Right renal pelvis (tissue), 4 donors: ENCODE results near the gene RPL19. TPM values are rescaled to one million over a fixed set of nuclear protein-coding genes. Genes with fewer than 3 reads are reported as not detected.
"Not testable (repeated sequence)": the region's sequence is repeated elsewhere in the genome, so short reads cannot be mapped to it uniquely, and the experiment has no call there.

Experiments used
- DNase-seq, 4 donors: peaks; one replicate each; pipeline ENCODE4 v3.0.0-alpha.2; 2013; ENCODE audit warnings: low read depth in 4 of 4, low spot score in 3 of 4, missing footprints in 1 of 4
- polyA plus RNA-seq, 4 donors: library from polyadenylated mRNA; unstranded; fragments of 120-200 nt; gene quantifications; one replicate each; pipeline ENCODE4 v1.2.1, GENCODE V29; 2013; ENCODE audit not compliant: insufficient read length in 4 of 4

The RPL19 gene
- polyA plus RNA-seq, 4 donors = 1,889 to 2,269 (median 1,968) TPM

DNA sequence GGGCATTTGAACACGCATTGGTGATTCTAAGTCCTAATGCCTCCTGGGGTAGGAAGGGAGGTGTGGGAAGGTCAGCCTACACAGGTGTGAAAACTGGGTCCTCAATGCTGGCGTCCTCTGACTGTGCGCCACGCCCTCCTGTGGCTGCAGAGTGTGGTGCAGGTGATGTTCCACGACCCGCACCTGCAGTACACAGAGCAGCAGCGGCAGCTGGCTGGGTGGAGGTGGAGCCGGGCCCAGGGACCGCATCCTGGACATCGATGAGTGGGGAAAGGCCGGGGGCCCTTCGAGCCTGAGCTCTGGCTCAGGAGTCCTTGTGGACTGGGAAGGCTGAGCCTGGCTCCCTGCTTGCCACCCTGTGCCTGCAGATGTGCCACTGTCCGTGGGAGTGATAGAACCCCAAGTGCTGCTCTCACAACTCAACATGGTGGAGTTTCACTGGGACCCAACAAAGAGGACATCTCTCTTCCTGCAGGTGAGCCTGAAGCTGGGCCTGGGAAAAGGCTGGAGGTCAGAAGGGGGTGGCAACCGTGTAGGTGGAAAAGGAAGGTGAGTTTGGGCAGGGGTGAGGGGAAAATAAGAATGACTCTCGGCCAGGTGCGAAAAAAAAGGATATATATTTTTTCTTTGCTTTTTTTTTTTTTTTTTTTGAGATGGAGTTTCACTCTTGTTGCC lies 39.7 kb downstream of the RPL19 start:
- DNase-seq = no peak

DNA sequence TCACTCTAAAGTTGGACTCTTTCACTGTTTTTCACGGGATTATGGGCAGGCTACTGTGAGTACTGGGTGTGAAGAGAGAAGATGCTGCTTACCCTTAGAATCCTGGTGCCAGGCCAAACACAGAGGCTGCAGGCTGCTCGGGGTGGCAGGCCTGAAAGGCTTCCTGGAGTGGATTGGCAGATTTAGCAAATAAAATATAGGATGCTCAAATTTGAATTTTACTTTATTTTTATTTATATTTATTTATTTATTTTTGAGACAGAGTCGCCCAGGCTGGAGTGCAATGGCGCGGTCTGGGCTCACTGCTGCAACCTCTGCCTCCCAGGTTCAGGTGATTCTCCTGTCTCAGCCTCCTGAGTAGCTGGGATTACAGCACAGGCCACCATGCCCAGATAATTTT lies 40.5 kb downstream of the RPL19 start:
- no peak for DNase-seq

DNA sequence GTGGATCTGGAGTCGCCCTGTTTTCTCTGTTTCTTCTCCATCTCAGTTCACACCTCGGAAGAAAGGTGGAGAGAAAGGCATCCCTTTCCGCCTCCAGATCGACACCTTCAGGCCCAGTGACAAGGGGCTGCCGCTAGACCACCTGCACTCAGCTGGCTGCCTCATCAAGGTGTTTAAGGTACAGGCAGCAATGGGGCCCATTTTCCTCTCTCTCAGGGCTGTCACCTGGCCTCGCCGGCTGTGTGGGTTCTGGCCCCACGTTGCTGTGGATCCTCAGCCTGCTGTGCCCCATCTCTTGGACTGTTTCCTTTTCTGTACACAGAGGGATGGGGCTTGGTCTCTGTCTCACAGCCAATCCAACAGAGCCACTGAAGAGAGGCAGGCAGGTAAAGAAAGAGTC lies 43.1 kb downstream of the RPL19 start:
- DNase-seq = no peak

DNA sequence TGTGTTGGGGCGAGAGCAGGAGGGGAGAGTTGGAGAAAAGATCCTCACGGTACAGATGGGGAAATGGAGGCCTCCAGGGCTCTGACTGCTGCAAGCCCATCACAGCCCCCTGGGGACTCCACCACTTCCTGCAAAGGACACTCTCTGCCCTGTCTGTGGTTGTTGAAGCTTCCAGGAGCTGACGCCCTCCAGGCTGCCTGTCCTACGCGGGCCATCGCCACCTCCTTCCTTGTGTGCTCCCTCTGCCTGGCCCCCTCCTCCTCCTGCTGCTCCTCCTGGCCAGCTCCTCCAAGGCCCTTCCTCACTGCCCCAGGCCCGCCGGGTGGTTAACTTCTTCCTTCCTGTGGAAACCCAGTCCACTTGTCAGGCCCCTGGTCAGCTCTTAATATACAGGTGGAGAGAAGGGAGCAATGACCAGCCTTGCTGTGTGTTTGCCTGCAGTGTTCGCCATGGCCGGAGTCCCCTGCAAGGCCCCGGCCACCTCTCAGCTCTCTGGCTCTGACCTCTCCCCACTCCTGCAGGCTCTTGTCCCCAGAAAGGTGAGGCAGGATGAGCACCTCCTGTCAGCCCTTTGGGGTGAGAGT lies 44.0 kb downstream of the RPL19 start:
- no peak for DNase-seq

DNA sequence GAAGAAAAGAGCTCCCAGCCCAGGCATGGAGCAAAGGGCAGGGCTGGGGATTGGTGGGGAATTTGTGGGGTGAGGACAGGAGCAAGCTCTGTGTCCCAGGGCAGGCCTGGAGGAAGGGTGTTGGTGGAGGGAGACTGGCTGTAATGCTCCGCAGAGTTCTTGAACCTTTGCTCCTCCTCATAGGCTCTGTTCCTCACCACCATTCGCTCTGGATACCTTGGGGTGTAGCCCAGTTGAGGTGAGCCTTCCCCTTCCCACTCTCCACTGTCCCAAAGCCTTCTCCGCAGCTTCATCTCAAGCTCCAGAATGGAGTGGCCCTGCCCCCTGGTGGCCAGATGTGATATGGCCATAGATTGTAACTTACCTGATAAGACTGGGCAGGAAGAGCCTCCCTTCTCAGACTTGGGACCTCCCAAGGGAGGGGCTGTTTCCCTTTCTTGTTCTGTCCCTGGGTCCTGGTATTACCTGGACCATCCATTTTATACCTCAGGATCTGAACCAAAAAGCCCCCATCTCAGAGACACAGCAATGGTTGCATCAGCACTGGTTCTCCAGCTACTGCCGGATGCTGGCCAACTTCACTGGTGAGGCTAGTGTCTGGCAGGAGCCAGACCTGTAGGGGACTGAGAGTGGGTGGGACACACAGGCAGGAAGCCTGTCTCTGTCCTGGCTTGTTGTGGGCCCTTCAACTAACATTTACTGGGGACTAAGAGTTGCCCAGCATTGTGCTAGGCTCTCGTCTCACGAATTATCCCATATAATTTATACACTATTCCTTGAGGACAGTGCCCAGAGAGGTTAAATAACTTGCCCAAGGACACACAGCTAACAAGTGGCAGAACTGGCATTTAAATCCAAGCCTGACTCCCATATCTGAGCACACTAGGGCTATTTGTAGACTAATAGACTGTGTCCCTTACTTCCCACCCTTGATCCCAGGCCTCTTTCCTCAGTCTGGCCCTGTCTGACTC lies 44.8 kb downstream of the RPL19 start:
- peak; percentile 67 to 81 (median 78) for DNase-seq

DNA sequence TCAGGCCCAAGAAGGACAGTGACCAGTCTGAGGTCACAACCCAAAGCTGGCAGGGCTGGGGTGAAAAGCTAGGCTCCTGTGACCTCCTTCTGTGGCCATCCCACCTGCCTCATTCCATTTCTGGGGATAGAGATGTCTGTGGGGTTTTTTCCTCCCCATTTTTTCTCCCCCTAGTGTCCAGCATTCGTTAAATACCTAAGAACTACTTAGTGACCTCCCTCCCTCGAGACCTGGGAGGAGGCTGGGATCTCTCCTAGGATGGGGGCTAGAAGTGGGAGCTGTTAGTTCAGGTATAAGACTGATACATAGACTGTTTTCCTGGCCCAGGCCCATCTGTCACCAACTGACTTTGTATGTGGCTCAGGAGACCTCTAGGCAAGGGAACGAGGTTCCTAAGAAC lies 46.2 kb downstream of the RPL19 start:
- no peak for DNase-seq

DNA sequence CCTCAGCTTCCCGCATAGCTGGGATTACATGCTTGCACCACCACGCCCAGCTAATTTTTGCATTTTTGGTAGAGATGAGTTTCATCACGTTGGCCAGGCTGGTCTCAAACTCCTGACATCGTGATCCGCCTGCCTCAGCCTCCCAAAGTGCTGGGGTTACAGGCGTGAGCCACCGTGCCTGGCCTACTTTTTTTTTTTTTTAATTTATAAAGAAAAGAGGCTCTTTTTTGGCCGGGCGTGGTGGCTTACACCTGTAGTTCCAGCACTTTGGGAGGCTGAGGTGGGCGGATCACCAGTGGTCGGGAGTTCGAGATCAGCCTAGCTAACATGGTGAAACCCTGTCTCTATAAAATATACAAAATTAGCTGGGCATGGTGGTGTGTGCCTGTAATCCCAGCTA lies 50.0 kb downstream of the RPL19 start:
- not testable (repeated sequence) for DNase-seq

DNA sequence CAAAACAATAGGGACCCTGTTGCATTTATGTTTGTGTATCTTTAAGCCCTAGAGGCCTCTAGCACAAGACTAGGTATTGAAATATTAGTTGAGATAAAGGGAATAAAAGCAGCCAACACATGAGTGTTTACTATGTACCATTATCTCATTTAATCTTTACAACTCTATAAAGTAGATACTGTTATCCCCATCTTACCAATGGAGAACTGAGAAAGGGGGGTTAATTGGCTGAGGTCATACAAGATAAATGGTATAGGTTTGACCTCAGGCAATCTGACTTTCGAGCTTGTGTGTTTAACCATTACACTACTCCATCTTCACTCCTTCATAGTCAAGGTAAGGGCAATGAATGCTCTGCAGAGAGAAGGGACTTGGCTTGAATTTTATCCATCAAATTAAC lies 51.9 kb downstream of the RPL19 start:
- no peak for DNase-seq

DNA sequence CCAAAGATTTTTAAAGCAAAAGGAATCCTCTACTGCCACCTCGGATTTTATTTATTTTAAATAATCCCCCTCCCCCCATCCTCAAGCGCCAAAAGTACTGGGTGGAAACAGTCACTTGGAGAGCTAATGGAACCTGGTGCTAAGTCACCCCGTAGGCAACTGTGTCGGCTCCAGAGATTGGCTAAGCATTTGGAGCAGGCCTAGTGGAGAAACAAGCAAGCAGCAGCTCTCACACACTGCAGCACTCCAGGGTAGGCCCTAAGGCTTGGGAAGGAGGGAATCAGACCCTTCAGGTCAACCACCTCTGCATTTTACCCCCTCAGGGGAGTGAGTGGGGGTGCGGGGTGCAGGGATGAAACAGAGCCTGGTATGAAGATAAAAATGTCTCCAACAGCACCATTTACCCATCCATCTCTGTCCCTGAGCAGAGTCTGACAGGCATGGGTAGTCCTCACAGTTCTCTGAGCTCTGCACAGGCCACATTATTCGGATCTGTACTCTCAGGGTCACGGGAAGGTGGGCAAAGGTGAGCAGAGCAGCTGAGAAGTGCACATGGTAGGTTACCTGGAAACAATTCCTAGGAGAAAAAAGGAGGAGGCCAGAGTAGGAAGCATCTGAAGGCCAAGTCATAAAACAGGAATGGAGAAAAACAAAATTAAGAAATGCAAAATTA lies 52.8 kb downstream of the RPL19 start:
- DNase-seq = no peak

Other genes with a start within 250 kb of the RPL19 start
- not detected for gene FBXO47, start 232.9 kb upstream of the RPL19 start, polyA plus RNA-seq
- gene PLXDC1, start 48.6 kb upstream of the RPL19 start, polyA plus RNA-seq = 1 to 10 TPM; 5.4 to 7.5 (median 6.3) TPM
- gene ARL5C, start 34.1 kb upstream of the RPL19 start, polyA plus RNA-seq = under 1 TPM in 2 of 4 donors, not detected in 2; 0.29 to 0.32 TPM
- 10 to 100 TPM in 1 of 4 donors, 1 to 10 TPM in 3; 8.5 to 10.7 (median 9.2) TPM for gene CACNB1, start 2.6 kb upstream of the RPL19 start, polyA plus RNA-seq
- gene STAC2, start 25.7 kb downstream of the RPL19 start, polyA plus RNA-seq = 1 to 10 TPM; 3.7 to 4.1 (median 3.8) TPM
- 10 to 100 TPM; 12.7 to 14.8 (median 13.7) TPM for gene FBXL20, start 201.3 kb downstream of the RPL19 start, polyA plus RNA-seq